ENCODE measurements around the gene AFMID.
"Not testable (repeated sequence)": the region's sequence is repeated elsewhere in the genome, so short reads cannot be mapped to it uniquely, and the experiment has no call there.

Gene AFMID

DNA sequence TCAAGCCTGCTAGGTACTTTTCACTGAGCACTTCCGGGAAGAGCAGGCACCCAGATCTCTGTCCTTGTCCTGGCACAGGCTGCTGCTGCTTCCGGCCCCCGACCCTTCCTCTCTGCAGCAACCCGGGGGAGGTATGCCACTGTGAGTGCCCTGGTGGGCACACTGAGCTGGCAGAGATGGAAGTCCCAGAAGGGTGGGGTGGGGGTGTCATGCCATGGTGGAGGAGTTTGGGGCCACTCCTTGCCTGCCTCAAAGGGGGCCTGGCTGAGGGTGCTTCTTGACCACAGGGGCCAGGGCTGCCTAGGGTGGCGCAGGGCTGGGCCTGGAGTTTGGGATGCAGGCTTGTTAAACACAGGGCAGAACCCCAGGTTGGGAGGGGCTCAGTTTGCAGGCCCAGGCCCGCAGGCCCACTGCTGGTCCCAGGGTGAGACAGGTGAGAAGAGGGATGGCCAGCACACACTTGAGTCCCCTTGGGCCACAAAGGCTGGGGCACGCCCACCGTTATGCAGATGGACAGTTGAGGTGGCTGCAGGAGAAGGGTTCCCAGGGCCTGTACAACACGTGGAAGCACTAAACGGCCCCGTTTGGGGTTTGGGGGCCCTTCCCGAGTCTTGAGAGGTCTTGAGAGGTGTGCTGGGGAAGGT is 53.0 kb downstream of the AFMID start:
- DNase-seq = no peak

GRCh38 chr17:78240839-78241238 is 53.7 kb downstream of the AFMID start:
- DNase-seq = no peak

GRCh38 chr17:78241277-78242023 is 54.3 kb downstream of the AFMID start:
- DNase-seq = no peak

- no peak for DNase-seq
These were observed 55.0 kb downstream of the AFMID start for GRCh38 chr17:78242024-78242742.

DNA sequence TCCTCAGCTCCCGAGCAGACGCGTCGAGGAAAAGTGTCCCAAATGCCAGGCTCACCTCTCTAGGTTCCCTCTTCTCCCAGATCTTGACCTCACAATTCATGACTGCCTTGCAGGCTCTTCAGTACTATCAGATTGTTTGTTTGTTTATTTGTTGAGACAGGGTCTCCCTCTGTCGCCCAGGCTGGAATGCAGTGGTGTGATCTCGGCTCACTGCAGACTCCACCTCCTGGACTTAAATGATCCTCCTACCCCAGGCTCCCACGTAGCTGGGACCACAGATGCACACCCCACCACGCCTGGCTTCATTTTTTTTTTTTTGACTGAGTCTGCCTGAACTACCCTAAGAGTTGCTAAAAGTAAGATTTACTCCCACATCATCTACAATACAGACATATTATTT is 60.1 kb downstream of the AFMID start:
- no peak for DNase-seq

DNA sequence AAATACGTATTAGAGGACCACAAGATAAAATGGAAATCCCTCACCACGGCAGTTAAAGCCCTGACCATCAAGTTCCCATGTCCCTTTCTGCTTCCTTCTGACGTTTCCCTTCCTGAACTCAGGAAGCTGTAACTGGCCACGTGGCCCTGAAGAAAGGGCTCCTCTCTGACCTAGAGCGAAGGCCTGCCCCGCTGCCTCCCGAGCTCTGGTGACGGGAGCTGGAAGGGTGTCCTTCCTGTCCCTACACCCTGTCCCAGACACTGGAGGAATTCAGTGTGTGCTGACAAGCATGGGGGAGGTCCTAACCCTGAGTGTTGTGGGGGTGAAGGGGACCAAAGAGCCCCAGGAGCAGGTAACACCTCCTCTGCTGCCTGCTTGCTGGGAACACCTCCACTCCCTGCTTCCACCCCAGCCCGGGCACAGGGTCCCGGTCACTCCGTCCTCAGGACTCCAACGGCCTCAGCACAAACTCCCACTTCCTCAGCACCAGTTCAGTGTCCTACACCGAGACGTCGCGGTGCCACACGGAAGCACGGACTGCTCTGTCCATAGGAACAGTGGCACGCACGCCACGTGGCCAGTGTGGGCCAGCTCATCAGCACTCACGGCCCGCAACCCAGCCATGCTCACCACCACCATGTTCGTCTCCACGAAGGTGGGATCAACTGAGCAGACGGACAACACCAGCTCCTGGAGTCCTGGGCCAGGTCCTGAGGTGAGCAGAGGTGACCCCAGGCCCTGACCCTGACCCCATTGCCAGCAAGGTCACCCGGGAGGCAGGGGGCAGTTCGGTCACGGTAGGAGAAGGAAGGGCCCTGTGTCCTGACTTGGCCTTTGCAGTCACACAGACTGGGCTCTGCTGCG is 61.1 kb downstream of the AFMID start:
- DNase-seq = no peak

- DNase-seq = no peak
These were observed 62.1 kb downstream of the AFMID start for GRCh38 chr17:78249074-78249817.

DNA sequence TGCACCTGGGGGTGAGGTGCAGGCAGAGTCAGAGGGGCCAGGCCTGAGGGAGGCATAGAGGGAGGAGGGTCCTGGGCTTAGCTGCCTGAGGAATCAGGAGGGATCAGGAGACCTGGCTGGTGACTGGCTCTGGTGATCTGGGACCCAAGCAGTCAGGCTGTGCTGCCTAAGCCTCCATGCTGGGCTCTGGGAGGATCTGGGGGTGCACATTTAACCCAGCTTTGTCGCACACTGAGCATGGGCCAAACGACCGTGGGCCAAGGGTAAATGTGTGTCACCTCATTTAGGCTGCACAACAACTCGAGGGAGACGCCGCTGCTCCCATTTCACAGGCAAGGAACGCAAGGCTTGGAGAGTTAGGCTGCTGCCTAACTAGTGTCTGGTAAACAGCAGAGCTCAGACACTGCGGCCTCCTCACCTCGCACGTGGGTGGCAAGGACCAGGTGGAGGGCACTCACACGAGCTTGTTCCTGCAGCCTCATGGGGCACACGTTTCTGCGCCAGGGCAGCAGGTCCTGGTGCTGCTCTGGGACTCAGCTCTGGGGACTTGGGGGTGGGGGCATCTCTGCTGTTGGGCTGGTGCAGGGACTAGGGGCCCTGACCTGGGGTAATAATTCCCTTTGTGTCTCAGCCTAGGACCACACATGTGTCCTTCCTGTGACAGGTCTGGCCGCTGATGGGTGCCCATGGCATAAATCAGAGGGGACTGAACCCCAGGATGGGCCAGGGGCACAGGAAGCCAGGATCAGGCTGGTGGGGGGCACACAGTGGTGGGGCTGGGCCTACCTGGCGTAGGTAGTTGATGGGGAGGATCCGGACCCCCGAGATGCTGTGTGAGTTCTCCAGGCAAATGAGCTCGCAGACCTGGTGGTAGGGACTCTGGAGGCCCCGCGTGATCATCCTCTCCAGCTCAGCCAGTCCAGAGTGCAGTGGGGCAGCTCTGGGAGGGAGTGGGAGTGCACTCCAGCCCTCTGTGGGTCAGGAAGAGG is 63.0 kb downstream of the AFMID start:
- no peak for DNase-seq

DNA sequence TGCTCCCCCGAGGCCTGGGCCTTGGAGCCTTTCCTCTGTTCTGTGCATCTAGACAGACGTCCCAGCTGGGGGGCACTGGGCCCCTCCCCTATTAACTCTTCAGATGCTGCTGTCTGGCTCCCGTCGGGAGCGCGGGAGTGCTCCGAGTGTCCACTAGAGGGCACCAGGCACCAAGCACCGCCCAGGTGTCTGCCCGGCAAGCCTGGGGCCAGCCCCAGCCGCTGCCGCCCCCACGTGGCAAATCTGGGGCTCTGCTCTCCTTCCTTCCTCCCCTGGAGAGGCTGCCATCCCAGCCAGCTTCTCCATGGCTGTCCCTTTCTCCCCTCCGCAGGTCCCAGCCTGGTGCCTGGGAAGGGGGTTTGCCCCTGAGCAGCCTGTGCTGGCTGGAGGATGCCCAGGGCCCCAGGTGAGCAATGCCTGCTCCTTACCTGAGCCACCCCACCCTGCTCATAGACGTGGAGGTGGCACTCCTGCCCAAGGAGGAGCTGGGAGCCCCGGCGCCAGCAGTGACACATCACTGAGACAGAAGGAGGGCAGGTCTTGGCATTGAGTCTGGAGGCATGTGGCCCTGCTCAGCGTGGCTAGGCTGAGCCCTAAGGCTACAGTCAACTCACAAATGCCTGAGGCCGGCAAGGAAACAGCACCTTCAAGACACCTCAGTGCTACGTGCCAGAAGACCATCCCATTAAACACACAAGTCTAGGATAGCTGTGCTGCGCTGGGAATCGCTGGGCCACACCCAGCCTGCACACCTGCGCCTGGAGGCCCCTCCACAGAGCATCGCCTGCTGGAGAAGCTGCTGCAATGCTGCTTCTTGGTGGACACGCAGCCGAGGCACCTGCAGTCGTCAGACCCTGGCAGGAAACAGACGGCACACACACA is 64.0 kb downstream of the AFMID start:
- peak; percentile 83 for DNase-seq

- no peak for DNase-seq
These were observed 64.6 kb downstream of the AFMID start for GRCh38 chr17:78251773-78252103.

- DNase-seq = no peak
These were observed 65.0 kb downstream of the AFMID start for GRCh38 chr17:78252111-78252634.

DNA sequence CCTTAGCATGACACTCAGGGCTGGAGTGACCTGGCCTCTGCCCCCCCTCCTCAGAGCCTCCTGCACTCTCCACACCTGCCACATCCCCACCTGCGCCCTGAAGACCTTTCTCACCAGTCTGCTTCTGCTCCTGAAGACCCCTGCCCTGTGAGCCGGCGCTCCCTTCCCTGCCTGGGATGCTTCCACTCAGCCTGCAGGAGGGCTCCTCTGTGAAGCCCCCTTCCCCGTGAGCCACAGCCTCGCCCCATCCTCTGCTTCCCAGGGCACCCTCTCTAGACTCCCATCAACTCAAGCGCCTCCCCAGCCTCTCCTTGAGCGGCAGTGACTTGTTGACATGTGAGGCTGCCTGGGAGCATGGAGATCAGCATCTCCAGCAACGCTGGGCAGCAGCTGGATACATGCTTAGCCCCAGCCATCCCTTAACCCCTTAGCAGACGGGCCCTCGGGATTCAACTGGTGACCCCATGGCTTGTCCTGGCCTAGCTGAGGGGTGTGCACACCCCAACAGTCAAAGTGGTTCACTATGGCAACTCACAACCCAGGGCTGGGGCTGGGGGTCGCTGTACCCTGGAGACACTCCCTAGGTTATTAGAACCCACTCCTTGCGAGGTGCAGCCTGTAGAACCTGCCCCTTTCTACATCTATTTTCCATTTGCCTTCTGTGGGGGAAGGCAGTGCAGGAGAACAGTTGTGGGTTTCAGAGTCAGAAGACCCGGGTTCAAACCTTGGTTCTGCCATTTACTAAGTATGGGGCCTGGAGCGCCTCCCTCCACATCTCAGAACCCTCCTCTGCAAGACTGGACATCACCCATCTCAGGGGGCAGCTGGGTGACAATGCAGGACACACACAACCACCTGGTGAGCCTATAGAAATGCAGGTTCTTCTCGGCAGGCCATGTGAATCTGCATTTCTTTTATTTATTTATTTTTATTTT is 65.8 kb downstream of the AFMID start:
- DNase-seq = no peak

GRCh38 chr17:78253636-78253945 is 66.4 kb downstream of the AFMID start:
- not testable (repeated sequence) for DNase-seq

DNA sequence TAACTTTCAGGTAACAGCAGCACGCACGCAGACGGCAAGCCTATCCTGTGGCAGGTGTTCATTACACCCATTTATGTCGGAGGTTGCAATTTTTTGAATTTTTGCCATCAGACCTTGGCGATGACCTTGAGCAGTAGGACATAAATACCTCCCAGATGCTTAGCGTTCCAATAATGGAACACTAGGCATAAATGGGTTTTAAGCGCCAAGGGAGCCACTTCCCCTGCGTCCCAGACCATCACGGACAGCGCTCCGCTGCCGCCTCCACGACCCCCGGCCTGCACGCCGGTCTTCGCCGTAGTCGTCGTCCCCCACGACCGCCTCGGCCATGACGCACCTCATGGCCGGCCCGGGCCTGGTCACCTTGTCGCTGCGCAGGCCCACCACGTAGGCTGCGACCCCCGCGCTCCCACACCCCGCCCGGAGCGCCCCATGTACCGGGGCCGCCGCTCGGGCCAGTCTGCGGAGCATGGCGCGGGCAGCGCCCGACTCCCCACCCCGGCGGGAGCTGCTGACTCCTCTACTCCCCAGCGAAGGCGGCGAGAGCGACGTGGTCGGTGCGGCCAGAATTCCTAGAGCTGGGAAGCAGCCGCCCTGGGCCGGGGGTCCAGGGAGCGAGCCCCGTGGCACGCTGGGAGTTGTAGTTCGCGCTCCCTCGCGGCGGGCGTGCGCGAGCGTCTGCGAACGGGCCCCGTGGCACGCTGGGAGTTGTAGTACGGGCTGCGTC is 66.9 kb downstream of the AFMID start:
- peak; percentile 58 for DNase-seq

DNA sequence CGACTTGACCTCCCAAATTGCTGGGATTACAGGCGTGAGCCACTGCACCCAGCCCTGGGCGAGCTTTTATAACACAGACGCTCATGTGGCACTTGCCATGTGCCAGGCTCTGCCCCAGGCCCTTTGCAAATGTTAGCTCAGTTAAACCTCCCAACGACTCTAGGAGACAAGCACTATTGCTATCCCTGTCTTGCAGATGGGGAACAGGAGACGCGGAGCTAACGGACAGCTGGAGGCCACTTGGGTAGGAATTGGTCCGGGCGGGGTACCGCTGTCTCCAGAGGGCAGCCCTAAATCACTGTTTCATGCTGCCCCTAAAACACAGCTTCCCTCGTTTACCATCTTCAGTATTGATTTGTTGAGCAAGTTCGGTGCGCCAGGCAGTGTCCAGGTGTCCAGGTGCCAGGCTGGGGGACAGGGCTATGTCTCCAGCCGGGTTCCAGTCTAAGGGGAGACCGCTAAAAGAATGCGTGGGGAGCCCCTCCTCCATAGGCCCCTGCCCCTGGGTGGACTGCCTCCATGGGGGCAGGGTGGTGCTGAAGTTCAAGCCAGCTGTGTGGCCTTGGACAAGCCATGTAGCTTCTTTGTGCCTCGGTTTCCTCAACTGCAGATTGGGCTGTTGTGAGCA is 68.0 kb downstream of the AFMID start:
- DNase-seq = no peak

- DNase-seq = no peak
These were observed 69.0 kb downstream of the AFMID start for GRCh38 chr17:78255953-78256706.
